HCT116 (cell line): ENCODE data around the gene MRPL24. TPM values are rescaled to one million over a fixed set of nuclear protein-coding genes. Genes with fewer than 3 reads are reported as not detected.

Source experiments
- ATAC-seq: fragments of 200-7000 bp; cut with Tn5 transposase; 2 replicates; pipeline ENCODE4 v1.9.1; 2020; ENCODE audit warnings: mild to moderate bottlenecking, moderate library complexity
- BruUV-seq: library from RNA; stranded (reverse); fragments of 400-500 nt; replicated peaks from 2 replicates; lab custom pipeline; 2021; lab: Mats Ljungman, UMichigan
- CTCF ChIA-PET: fragments of 300-600 bp; sonication (Branson Sonifier 250); formaldehyde crosslinking; loops from one replicate; lab custom pipeline; 2021; ENCODE audit warnings: antibody characterized with exemption; lab: Charles Lee
- POLR2A ChIA-PET: fragments of 300-600, 350-600 bp; sonication (Branson Sonifier 250); formaldehyde crosslinking; loops from one replicate; lab custom pipeline; 2021; ENCODE audit warnings: antibody characterized with exemption; lab: Charles Lee
- RAD21 ChIA-PET, 2 experiments: fragments of 300-600 bp; sonication (Branson Sonifier 250); formaldehyde crosslinking; loops; one replicate each; lab custom pipeline; 2023; ENCODE audit warnings: low total read pairs in 2 of 2; ENCODE audit not compliant: uncharacterized antibody in 2 of 2, unreplicated experiment in 2 of 2, low non-redundant PET in 1 of 2; lab: Charles Lee
- DNase-seq: peaks from one replicate; pipeline ENCODE4 v3.0.0-alpha.2; 2010; ENCODE audit warnings: low read depth, low spot score
- H2AFZ ChIP-seq: fragments of 200-600 bp; shearing (Covaris generic), sonication (generic); 2 replicates; pipeline ENCODE4 v1.6.1; 2017; ENCODE audit warnings: low read depth, mixed run types, mixed read lengths, antibody characterized with exemption, low read length; ENCODE audit not compliant: poor library complexity, severe bottlenecking
- H3K27ac ChIP-seq: 2 replicates; pipeline ENCODE4 v1.5.1; 2012; ENCODE audit warnings: low read depth, low read length
- H3K27me3 ChIP-seq: fragments of 200-600 bp; sonication (generic); 2 replicates; pipeline ENCODE4 v1.6.1; 2016; ENCODE audit warnings: mixed run types, low read length, mixed read lengths; ENCODE audit not compliant: insufficient read depth
- H3K36me3 ChIP-seq, 2 experiments: fragments of 200-500 bp in 1 of 2; fragments of 200-600 bp in 1 of 2; sonication (Bioruptor generic) in 1 of 2; sonication (generic) in 1 of 2; 2 replicates each; pipeline versions ENCODE4 v1.5.1 to v1.6.1; 2014 to 2016; ENCODE audit warnings: low read length in 2 of 2, inconsistent platforms in 1 of 2, mixed read lengths in 1 of 2, mixed run types in 1 of 2; ENCODE audit not compliant: insufficient read depth in 2 of 2, control insufficient read depth in 1 of 2
- H3K4me1 ChIP-seq, 2 experiments: fragments of 200-600 bp in 1 of 2; sonication (generic) in 1 of 2; 2 replicates each; pipeline versions ENCODE4 v1.5.1 to v1.6.1; 2012 to 2017; ENCODE audit warnings: low read length in 2 of 2, inconsistent platforms in 1 of 2, mild to moderate bottlenecking in 1 of 2, mixed read lengths in 1 of 2, mixed run types in 1 of 2, moderate library complexity in 1 of 2; ENCODE audit not compliant: insufficient read depth in 2 of 2, control insufficient read depth in 1 of 2
- H3K4me2 ChIP-seq: fragments of 200-600 bp; sonication (generic); 2 replicates; pipeline ENCODE4 v1.6.1; 2017; ENCODE audit warnings: mixed run types, low read length, mixed read lengths
- H3K4me3 ChIP-seq, 2 experiments: fragments of 200-600 bp in 1 of 2; sonication (generic) in 1 of 2; replicated peaks in 1 of 2; 2 replicates each; pipeline ENCODE4 v1.5.1; 2011 to 2016; ENCODE audit warnings: low read length in 2 of 2, control low read depth in 1 of 2, low read depth in 1 of 2, mild to moderate bottlenecking in 1 of 2, mixed read lengths in 1 of 2, mixed run types in 1 of 2
- H3K79me2 ChIP-seq: fragments of 200-600 bp; sonication (generic); 2 replicates; pipeline ENCODE4 v1.6.1; 2017; ENCODE audit warnings: mild to moderate bottlenecking, mixed run types, low read length, moderate library complexity, mixed read lengths; ENCODE audit not compliant: insufficient read depth
- H3K9ac ChIP-seq: fragments of 200-600 bp; sonication (generic); 2 replicates; pipeline ENCODE4 v1.6.1; 2016; ENCODE audit warnings: low read length, mixed read lengths
- H3K9me2 ChIP-seq: fragments of 200-600 bp; sonication (generic), shearing (Covaris generic); 2 replicates; pipeline ENCODE4 v1.6.1; 2017; ENCODE audit warnings: mixed run types, mild to moderate bottlenecking, moderate library complexity; ENCODE audit not compliant: insufficient read depth
- H3K9me3 ChIP-seq, 2 experiments: fragments of 200-500 bp in 1 of 2; fragments of 200-600 bp in 1 of 2; sonication (Bioruptor generic) in 1 of 2; sonication (generic) in 1 of 2; 2 replicates each; pipeline ENCODE4 v1.6.1; 2014 to 2017; ENCODE audit warnings: low read length in 2 of 2, mixed read lengths in 2 of 2, inconsistent platforms in 1 of 2, low read depth in 1 of 2, mild to moderate bottlenecking in 1 of 2, mixed run types in 1 of 2, moderate library complexity in 1 of 2; ENCODE audit not compliant: control insufficient read depth in 1 of 2, insufficient read depth in 1 of 2
- H4K20me1 ChIP-seq: fragments of 200-600 bp; sonication (generic), shearing (Covaris generic); 2 replicates; pipeline ENCODE4 v1.6.1; 2017; ENCODE audit warnings: mixed run types, mild to moderate bottlenecking, moderate library complexity; ENCODE audit not compliant: insufficient read depth
- ATF3 ChIP-seq: IDR thresholded peaks from 2 replicates; pipeline ENCODE4 v1.6.1; 2012
- CEBPB ChIP-seq: IDR thresholded peaks from 2 replicates; pipeline ENCODE4 v1.6.1; 2012; ENCODE audit warnings: low read depth
- EGR1 ChIP-seq: IDR thresholded peaks from 2 replicates; pipeline ENCODE4 v1.6.1; 2012; ENCODE audit warnings: low read depth
- ELF1 ChIP-seq: IDR thresholded peaks from 2 replicates; pipeline ENCODE4 v1.6.1; 2012; ENCODE audit warnings: low read depth, borderline replicate concordance
- EZH2 ChIP-seq: fragments of 200-600 bp; sonication (generic); IDR thresholded peaks from 2 replicates; pipeline ENCODE4 v1.6.1; 2017; ENCODE audit warnings: antibody characterized with exemption, mixed run types
- FOSL1 ChIP-seq: IDR thresholded peaks from 2 replicates; pipeline ENCODE4 v1.6.1; 2012; ENCODE audit warnings: low read depth
- JUND ChIP-seq: IDR thresholded peaks from 2 replicates; pipeline ENCODE4 v1.6.1; 2012
- MAX ChIP-seq: IDR thresholded peaks from 2 replicates; pipeline ENCODE4 v1.6.1; 2012
- POLR2A ChIP-seq: IDR thresholded peaks from 2 replicates; pipeline ENCODE4 v1.7.0; 2011; ENCODE audit warnings: borderline replicate concordance; ENCODE audit not compliant: insufficient read depth, insufficient read length; ENCODE audit errors: extremely low read depth
- POLR2AphosphoS5 ChIP-seq: IDR thresholded peaks from 2 replicates; pipeline ENCODE4 v1.6.1; 2011; ENCODE audit warnings: mild to moderate bottlenecking, low read depth, low read length, moderate library complexity
- SIN3A ChIP-seq: IDR thresholded peaks from 2 replicates; pipeline ENCODE4 v1.6.1; 2012; ENCODE audit warnings: low read depth
- SP1 ChIP-seq: IDR thresholded peaks from 2 replicates; pipeline ENCODE4 v1.6.1; 2012; ENCODE audit warnings: low read depth
- SRF ChIP-seq: IDR thresholded peaks from 2 replicates; pipeline ENCODE4 v1.6.1; 2012; ENCODE audit warnings: low read depth
- ZBTB33 ChIP-seq: IDR thresholded peaks from 2 replicates; pipeline ENCODE4 v1.6.1; 2011; ENCODE audit warnings: mild to moderate bottlenecking, low read length, moderate library complexity; ENCODE audit not compliant: insufficient replicate concordance; ENCODE audit errors: extremely low read depth
- ZFX ChIP-seq: fragments of 450-650 bp; IDR thresholded peaks from 2 replicates; pipeline ENCODE4 v1.6.1; 2017
- ZNF274 ChIP-seq: fragments of 200-500 bp; sonication (Bioruptor generic); IDR thresholded peaks from 2 replicates; pipeline ENCODE4 v1.6.1; 2014; ENCODE audit warnings: mild to moderate bottlenecking, low read depth, low read length, inconsistent platforms
- intact Hi-C: fragments of 100-400 bp; cut with micrococcal nuclease; formaldehyde crosslinking; loops from 2 replicates; pipeline ENCODE4 v1.10.0; 2022
- total RNA-seq: library from RNA; stranded (reverse); gene quantifications from one replicate; pipeline ENCODE4 v1.2.1, GENCODE V29; 2021; ENCODE audit not compliant: unreplicated experiment
- TF ChIP-seq, protein P1 (sequence below): IDR thresholded peaks from 2 replicates; pipeline ENCODE4 v1.6.1; 2012; ENCODE audit warnings: low read depth
- TF ChIP-seq, protein P2 (sequence below), 3 experiments: fragments of 200-600 bp in 1 of 3; sonication (generic) in 1 of 3; IDR thresholded peaks in 2 of 3; conservative IDR thresholded peaks in 1 of 3; 2 replicates each; pipeline ENCODE4 v1.5.1; 2012 to 2017; ENCODE audit warnings: low read depth in 2 of 3, low read length in 2 of 3, antibody characterized with exemption in 1 of 3, borderline replicate concordance in 1 of 3, control low read depth in 1 of 3, mild to moderate bottlenecking in 1 of 3, mixed read lengths in 1 of 3, mixed run types in 1 of 3, moderate library complexity in 1 of 3; ENCODE audit not compliant: insufficient read depth in 1 of 3

MRPL24 gene
- total RNA-seq, 1 experiment from 2014 or later: 111 TPM

- no TSS peak for BruUV-seq
- intact Hi-C loops: loop anchor here (1.0 to 5.0 kb wide), 6 partner anchors 17 to 238 kb away; partner anchors contain the start of genes NTRK1 and PRCC
- peak; percentile 77 for ATAC-seq
- Histone ChIP-seq H3K27me3 (no peaks in the 10 kb centered on the region), H4K20me1 (no peaks in the 10 kb centered on the region), H3K79me2 (no peaks in the 10 kb centered on the region), H2AFZ (peak overlapping the region; percentile 88), H3K36me3 (no peaks in the 10 kb centered on the region), H3K4me3 (peak overlapping the region; percentile 41 to 55), H3K9me3 (no peaks in the 10 kb centered on the region), H3K4me1 (peaks cover 70 to 90% of the 10 kb centered on the region in 2 experiments), H3K27ac (peak overlapping the region; percentile 49), H3K9me2 (no peaks in the 10 kb centered on the region), H3K4me2 (peak overlapping the region; percentile 84), H3K9ac (peak overlapping the region; percentile 50)
- ChIA-PET RAD21 (interaction anchor here (0.6 to 4.0 kb wide), 25 partner anchors 15 to 239 kb away, joined by 3 to 67 read pairs (median 5); partner anchors contain the start of genes CRABP2 (in 2 of the 2), ISG20L2 (in 2 of the 2), METTL25B (in 2 of the 2) and NTRK1 (in 2 of the 2)), POLR2A (interaction anchor here (0.9 to 5.0 kb wide), 15 partner anchors 10 to 201 kb away, joined by 3 to 87 read pairs (median 4); partner anchors contain the start of genes CRABP2, ISG20L2, METTL25B and MRPL24), CTCF (interaction anchor here (0.5 to 10.0 kb wide), 41 partner anchors 9 to 319 kb away, joined by 3 to 508 read pairs (median 5); partner anchors contain the start of genes CRABP2, HDGF, INSRR and ISG20L2)
- DNase-seq: peak; percentile 81
- TF ChIP-seq ATF3 (no peak), CEBPB (no peak), POLR2AphosphoS5 (peak; percentile 57; the same call in 1 of the 2 replicates), MAX (no peak), SIN3A (no peak), ZNF274 (no peak), FOSL1 (no peak), ZFX (no peak), EZH2 (no peak), ZBTB33 (no peak), ELF1 (no peak), SP1 (no peak), SRF (no peak), JUND (no peak), EGR1 (no peak), POLR2A (no peak)
- TF ChIP-seq, protein P1, sequence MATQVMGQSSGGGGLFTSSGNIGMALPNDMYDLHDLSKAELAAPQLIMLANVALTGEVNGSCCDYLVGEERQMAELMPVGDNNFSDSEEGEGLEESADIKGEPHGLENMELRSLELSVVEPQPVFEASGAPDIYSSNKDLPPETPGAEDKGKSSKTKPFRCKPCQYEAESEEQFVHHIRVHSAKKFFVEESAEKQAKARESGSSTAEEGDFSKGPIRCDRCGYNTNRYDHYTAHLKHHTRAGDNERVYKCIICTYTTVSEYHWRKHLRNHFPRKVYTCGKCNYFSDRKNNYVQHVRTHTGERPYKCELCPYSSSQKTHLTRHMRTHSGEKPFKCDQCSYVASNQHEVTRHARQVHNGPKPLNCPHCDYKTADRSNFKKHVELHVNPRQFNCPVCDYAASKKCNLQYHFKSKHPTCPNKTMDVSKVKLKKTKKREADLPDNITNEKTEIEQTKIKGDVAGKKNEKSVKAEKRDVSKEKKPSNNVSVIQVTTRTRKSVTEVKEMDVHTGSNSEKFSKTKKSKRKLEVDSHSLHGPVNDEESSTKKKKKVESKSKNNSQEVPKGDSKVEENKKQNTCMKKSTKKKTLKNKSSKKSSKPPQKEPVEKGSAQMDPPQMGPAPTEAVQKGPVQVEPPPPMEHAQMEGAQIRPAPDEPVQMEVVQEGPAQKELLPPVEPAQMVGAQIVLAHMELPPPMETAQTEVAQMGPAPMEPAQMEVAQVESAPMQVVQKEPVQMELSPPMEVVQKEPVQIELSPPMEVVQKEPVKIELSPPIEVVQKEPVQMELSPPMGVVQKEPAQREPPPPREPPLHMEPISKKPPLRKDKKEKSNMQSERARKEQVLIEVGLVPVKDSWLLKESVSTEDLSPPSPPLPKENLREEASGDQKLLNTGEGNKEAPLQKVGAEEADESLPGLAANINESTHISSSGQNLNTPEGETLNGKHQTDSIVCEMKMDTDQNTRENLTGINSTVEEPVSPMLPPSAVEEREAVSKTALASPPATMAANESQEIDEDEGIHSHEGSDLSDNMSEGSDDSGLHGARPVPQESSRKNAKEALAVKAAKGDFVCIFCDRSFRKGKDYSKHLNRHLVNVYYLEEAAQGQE: no peak
- TF ChIP-seq, protein P2, sequence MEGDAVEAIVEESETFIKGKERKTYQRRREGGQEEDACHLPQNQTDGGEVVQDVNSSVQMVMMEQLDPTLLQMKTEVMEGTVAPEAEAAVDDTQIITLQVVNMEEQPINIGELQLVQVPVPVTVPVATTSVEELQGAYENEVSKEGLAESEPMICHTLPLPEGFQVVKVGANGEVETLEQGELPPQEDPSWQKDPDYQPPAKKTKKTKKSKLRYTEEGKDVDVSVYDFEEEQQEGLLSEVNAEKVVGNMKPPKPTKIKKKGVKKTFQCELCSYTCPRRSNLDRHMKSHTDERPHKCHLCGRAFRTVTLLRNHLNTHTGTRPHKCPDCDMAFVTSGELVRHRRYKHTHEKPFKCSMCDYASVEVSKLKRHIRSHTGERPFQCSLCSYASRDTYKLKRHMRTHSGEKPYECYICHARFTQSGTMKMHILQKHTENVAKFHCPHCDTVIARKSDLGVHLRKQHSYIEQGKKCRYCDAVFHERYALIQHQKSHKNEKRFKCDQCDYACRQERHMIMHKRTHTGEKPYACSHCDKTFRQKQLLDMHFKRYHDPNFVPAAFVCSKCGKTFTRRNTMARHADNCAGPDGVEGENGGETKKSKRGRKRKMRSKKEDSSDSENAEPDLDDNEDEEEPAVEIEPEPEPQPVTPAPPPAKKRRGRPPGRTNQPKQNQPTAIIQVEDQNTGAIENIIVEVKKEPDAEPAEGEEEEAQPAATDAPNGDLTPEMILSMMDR (IDR thresholded peaks at IDR 0.05 in 2 of 3, conservative IDR thresholded peaks at IDR 0.05 in 1 of 3; ENCODE audit: borderline replicate concordance in 1 of 3, insufficient read depth in 1 of 3, low read depth in 2 of 3, low read length in 2 of 3): peak in 2 of 3 experiments; percentile 69 to 87; a peak in 4 of 6 replicates
These were observed 51.6 kb downstream of the MRPL24 start for GRCh38 chr1:156689035-156689952.
